GM10266 (cell line): Measurements from ENCODE around the gene PHF1.
"Not testable (repeated sequence)": the region's sequence is repeated elsewhere in the genome, so short reads cannot be mapped to it uniquely, and the experiment has no call there.

Source experiments
- DNase-seq: peaks from one replicate; pipeline ENCODE4 v3.0.0; 2012; ENCODE audit errors: extremely low spot score
- CTCF ChIP-seq: IDR thresholded peaks from 2 replicates; pipeline ENCODE4 v1.5.1; 2012; ENCODE audit warnings: mild to moderate bottlenecking, low read depth; ENCODE audit not compliant: control insufficient read depth, insufficient read depth; ENCODE audit errors: missing control alignments

Gene PHF1

DNA sequence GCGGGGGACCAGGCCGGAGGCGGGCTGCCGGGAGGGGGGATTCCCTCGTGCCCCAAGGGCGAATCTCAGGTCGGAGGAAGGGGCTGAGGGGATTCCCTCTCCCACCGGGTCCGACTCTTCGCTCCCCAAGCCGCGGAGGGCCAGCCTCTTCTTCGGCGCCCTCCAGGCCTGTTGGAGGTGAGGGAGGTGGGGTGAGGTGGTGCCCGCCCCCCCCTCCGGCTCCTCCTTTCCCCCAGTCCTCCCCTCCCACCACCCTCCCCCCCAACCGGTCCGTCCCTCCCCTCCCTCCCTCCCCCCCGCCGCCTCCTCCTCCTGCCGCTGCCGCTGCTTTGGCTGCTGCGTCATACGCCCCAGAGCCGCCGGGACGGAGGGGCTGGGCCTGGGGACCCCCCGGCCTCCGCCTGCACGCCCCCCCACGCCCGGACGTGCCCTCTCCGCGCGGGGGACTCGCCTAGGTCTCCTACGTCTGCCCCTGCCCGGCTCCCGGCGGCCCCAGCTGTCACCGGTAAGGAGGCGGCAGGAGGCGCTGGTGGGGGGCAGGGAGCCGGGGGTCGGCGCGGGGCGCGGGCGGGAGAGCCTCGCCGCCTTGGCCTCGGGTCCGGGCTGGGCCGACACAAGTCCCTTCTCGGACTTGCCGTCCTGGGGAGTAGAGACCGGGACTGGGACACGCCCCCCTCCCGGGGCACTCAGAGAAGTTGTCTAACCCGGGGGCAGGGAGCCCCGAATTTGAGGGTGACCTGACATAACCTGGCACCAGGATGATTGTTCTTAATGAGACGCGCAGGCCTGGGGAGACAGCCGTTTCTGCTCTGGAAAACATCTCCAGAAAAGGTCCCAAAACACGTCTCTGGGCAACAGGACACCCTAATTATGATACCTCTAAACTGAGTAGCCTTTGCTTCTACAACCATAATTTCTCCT, at the start of gene PHF1:
Gene PHF1, plus strand, starts transcription at position 304 of the 921 bp plus-strand sequence. CDS start 1,250 bp downstream, outside the sequence.
- peak; percentile 91 for DNase-seq

GRCh38 chr6:33363486-33363885, 47.3 kb upstream of the PHF1 start:
- DNase-seq: not testable (repeated sequence)

More for the DNA sequence above, at the start of gene PHF1:
- TF ChIP-seq CTCF: peak; percentile 13

GRCh38 chr6:33364475-33365205, 46.2 kb upstream of the PHF1 start:
- DNase-seq: not testable (repeated sequence)

GRCh38 chr6:33365206-33365971, 45.4 kb upstream of the PHF1 start:
- DNase-seq: not testable (repeated sequence)

DNA sequence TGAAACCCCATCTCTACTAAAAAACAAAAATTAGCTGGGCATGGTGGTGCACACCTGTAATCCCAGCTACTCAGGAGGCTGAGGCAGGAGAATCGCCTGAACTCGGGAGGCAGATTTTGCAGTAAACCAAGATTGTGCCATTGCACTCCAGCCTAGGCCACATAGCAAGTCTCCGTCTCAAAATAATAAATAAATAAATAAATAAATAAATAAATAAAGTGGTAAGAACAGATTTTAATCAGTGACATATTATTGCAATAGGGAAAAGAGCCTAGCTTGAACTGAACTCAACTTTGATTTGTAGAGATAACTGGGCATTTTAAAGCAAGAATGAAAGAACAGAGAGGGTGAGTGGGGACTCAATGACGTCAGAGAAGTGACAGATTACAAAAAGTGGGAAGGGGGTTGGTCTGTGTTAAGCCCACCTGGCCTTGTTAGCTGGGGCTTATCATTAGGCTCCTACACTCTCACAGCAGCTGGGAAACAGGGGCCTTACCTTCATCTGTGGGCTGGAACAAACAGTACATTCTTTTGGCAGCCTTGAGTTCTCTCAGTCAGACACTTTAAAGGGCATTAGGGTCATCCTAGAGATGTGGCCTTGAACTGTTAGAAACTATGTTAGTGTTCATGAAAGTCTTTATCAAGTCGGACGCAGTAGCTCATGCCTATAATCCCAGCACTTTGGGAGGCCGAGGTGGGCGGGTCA, 43.7 kb upstream of the PHF1 start:
- DNase-seq: no peak
- TF ChIP-seq CTCF: no peak

DNA sequence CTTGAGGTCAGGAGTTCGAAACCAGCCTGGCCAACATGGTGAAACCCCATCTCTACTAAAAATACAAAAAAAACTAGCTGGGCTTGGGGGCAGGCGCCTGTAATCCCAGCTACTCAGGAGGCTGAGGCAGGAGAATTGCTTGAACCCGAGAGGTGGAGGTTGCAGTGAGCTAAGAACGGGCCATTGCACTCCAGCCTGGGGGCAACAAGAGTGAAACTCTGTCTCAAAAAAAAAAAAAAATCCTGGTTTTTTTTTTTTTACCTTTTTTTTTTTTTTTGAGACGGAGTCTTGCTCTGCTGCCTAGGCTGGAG, 43.1 kb upstream of the PHF1 start:
- not testable (repeated sequence) for DNase-seq

GRCh38 chr6:33371901-33372300, 38.9 kb upstream of the PHF1 start:
- not testable (repeated sequence) for DNase-seq

DNA sequence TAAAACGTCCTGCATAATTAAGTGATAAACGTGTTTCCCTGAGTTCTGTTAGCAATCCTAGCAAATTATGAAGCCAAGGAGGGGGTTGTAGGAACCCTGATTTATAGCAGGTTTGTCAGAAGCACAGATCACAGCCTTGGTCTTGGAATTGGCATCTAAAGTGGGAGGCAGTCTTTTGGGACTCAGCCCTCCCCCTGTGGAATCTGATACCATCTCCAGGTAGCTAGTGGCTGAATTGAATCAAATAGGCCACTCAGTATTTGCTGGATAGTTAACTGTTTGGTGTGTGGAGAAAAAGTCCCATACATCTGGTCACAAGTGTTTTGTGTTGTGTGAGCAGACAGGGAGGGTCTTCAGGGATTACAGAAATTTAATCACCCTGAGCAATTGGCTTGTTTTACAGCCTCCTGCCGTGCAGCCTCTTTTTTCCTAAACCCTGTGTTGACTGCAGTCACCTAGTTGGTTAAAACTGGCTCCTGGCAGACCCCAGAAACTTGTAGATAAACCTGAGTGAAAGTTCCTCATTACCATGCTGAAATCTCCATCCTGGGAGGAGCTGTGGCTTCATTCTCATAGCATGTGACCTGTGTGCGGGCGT, 38.2 kb upstream of the PHF1 start:
- DNase-seq: no peak
- TF ChIP-seq CTCF: no peak

DNA sequence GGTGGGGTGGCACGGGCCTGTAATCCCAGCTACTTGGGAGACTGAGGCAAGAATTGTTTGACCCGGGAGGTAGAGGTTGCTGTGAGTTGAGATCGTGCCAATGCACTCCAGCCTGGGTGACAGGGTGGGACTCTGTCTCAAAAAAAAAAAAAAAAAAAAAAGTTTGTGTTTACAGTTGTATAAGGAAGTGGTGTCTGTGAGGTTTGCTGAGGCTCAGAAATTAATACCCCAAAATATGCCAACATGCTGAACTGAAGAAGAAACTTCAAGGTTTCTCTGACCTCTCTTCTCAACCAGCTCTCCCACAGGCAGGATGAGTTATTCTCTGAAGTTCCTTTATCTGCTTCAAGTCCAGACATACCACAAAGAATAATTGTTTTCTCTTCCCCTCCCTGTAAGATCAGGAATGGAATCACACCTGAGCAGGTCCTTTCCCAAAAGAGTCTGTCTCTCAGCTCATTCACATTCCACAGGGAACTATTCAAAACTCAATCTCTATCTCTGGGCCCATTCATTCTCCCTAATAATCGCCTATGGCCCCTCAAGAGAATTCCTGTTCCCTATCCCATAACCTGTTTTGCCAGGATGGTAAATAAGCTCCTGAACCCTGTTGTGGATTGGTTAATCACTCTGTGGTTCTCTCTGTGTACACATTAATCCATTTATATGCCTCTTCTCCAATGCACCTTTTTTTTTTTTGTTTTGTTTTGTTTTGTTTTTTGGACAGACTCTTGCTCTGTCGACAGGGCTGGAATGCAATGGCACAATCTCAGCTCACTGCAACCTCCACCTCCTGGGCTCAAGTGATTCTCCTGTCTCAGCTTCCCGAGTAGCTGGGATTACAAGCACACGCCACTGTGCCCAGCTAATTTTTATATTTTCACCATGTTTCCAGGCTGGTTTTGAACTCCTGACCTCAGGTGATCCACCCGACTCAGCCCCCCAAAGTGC, 36.6 kb upstream of the PHF1 start:
- no peak for TF ChIP-seq CTCF
- no peak for DNase-seq
